Right renal cortex interstitium (tissue), 3 donors: ENCODE data around the gene GRIP2. TPM values are rescaled to one million over a fixed set of nuclear protein-coding genes. Genes with fewer than 3 reads are reported as not detected.
"Not testable (repeated sequence)": the region's sequence is repeated elsewhere in the genome, so short reads cannot be mapped to it uniquely, and the experiment has no call there.

ENCODE experiments used
- DNase-seq, 3 donors: peaks; one replicate each; pipeline ENCODE4 v3.0.0-alpha.2; 2013; ENCODE audit warnings: low read depth in 3 of 3, low spot score in 2 of 3
- polyA plus RNA-seq, 3 donors: library from polyadenylated mRNA; unstranded; fragments of 120-200 nt; gene quantifications; one replicate each; pipeline ENCODE4 v1.2.1, GENCODE V29; 2013; ENCODE audit not compliant: insufficient read length in 3 of 3

The GRIP2 gene
- polyA plus RNA-seq, 3 donors = 0.67 to 1.0 (median 0.90) TPM

- DNase-seq = no peak
Measured at GRCh38 chr3:14522768-14523167, 17.4 kb downstream of the GRIP2 start.

- no peak for DNase-seq
Measured at GRCh38 chr3:14522129-14522691, 17.9 kb downstream of the GRIP2 start.

GRCh38 chr3:14521611-14522010 lies 18.5 kb downstream of the GRIP2 start:
- DNase-seq = no peak

GRCh38 chr3:14520967-14521366 lies 19.2 kb downstream of the GRIP2 start:
- no peak for DNase-seq

GRCh38 chr3:14520149-14520548 lies 20.0 kb downstream of the GRIP2 start:
- no peak for DNase-seq

GRCh38 chr3:14519406-14519805 lies 20.7 kb downstream of the GRIP2 start:
- DNase-seq = no peak

- DNase-seq = no peak
Measured at GRCh38 chr3:14518893-14519292, 21.2 kb downstream of the GRIP2 start.

GRCh38 chr3:14518432-14518802 lies 21.7 kb downstream of the GRIP2 start:
- no peak for DNase-seq

- DNase-seq = no peak
Measured at GRCh38 chr3:14517601-14518431, 22.3 kb downstream of the GRIP2 start.

GRCh38 chr3:14516738-14517345 lies 23.3 kb downstream of the GRIP2 start:
- DNase-seq = no peak

- not testable (repeated sequence) for DNase-seq
Measured at GRCh38 chr3:14515526-14515925, 24.6 kb downstream of the GRIP2 start.

- no peak for DNase-seq
Measured at GRCh38 chr3:14514323-14514720, 25.8 kb downstream of the GRIP2 start.

GRCh38 chr3:14513566-14514322 lies 26.4 kb downstream of the GRIP2 start:
- DNase-seq = no peak

- no peak for DNase-seq
Measured at GRCh38 chr3:14512942-14513327, 27.2 kb downstream of the GRIP2 start.

GRCh38 chr3:14512281-14512941 lies 27.7 kb downstream of the GRIP2 start:
- no peak for DNase-seq

GRCh38 chr3:14511623-14512280 lies 28.4 kb downstream of the GRIP2 start:
- no peak for DNase-seq

- no peak for DNase-seq
Measured at GRCh38 chr3:14510838-14511622, 29.1 kb downstream of the GRIP2 start.

- no peak for DNase-seq
Measured at GRCh38 chr3:14509796-14510100, 30.4 kb downstream of the GRIP2 start.

- peak; percentile 13 to 16 (median 16) for DNase-seq
Measured at GRCh38 chr3:14508966-14509795, 31.0 kb downstream of the GRIP2 start.
